ENCODE data around the gene SMIM24.
"Not testable (repeated sequence)": the region's sequence is repeated elsewhere in the genome, so short reads cannot be mapped to it uniquely, and the experiment has no call there.

Gene SMIM24

DNA sequence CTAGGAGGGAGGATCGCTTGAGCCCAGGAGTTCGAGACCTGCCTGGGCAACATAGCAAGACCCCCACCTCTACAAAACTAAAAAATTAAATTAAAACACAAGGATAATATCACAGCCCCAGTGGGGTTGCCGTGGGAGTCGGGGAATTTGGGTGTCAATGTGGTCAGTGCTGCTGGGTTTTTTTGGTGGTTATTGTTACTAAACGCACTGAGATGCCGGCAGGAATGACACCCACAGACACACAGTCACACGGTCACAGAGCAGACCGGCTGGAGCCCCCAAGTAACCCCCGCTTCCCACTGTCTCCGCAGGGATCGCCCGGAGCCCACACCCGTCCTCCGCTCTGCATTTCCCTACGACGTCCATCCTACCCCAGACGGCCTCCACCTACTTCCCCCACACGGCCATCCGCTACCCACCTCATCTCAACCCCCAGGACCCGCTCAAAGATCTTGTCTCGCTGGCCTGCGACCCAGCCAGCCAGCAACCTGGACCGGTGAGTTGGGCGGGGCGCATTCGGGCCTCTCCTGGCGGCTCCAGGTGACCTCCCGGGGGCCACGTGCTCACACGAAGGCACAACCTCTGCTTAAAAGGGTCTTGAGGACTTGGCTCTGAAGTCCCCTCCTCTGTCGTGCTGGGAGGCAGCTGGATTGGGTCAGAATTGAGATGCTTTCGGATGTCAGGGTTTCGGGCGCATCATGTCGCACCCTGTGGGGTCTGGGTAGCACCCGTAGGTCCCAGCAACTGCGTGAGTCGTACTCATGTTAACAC lies 28.0 kb downstream of the SMIM24 start:
- TF ChIP-seq CTCF (IDR thresholded peaks at IDR 0.05): no peak
- Histone ChIP-seq H3K4me3 (no peak overlapping the region), H3K27ac (peak overlapping the region; percentile 91 to 93)
- DNase-seq (ENCODE audit: low spot score): no peak

GRCh38 chr19:3451451-3451866 lies 28.9 kb downstream of the SMIM24 start:
- TF ChIP-seq CTCF (IDR thresholded peaks at IDR 0.05): no peak
- no peak for DNase-seq (ENCODE audit: low spot score)
- peak overlapping the region; percentile 91 to 93 for H3K27ac ChIP-seq
- no peak overlapping the region for H3K4me3 ChIP-seq

DNA sequence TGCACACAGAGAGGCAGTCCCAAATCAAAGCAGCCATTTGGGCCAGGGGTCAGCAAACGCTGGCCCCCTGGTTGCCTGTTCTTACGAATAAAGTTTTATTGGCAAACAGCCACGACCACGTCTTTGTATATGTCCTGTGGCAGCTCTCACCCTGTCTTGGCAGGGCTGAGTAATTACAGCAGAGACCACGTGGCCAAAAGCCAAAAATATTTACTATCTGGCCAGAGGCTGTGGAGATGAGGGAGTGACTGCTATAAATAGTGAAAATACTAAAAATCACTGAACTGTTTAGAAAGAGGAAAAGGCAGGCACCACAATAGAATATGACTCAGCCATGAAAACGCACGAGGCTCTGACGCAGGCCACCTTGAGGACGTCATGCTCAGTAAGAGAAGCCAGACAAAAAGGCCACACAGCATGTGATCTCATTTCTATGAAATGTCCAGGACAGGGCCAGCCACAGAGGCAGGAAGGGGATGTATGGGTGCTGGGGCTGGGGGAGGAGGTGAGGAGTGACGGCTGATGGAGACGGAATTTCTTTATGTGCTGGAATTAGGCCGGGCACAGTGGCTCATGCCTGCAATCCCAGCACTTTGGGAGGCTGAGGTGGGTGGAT lies 29.4 kb downstream of the SMIM24 start:
- peak; percentile 97 for DNase-seq (ENCODE audit: low spot score)
- Histone ChIP-seq H3K4me3 (no peak overlapping the region), H3K27ac (peak overlapping the region; percentile 91 to 93)
- no peak for TF ChIP-seq CTCF (IDR thresholded peaks at IDR 0.05)

DNA sequence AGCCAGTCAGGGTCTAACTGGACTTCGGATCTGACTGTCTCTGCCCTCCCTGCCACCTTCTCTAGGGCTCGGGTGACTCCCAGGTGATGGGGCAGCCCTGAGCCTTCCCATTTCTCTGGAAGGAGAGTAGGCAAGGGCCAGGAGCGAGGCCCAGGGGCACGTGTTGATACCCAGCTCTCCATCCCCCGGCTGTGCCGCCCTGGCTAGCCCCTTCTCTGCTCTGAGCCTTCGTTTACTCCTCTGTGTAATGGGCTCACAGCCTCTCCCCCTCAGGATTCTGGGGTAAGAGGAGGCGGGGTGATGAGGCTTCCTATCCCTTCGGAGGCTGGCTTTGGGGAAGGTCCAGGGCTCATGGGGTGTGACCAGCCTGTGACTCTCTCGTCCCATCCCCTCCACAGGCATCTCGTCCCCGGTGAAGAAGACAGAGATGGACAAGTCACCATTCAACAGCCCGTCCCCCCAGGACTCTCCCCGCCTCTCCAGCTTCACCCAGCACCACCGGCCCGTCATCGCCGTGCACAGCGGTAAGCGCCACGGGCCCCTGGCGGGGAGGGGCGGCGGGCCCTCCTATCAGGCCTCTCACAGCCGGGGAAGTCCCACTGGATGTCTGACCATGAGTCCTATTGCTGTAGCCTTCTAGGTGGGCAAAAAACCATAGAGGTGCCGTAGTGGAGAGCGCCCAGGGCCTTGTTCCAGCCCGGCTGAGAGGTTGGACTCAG lies 31.6 kb downstream of the SMIM24 start:
- TF ChIP-seq CTCF (IDR thresholded peaks at IDR 0.05): no peak
- no peak for DNase-seq (ENCODE audit: low spot score)
- H3K4me3 ChIP-seq: no peak overlapping the region
- H3K27ac ChIP-seq: peak overlapping the region; percentile 64 to 91

GRCh38 chr19:3446657-3447056 lies 33.7 kb downstream of the SMIM24 start:
- not testable (repeated sequence) for H3K4me3 ChIP-seq; H3K27ac ChIP-seq; DNase-seq (ENCODE audit: low spot score)

- Histone ChIP-seq H3K4me3 (peak overlapping the region; percentile 13), H3K27ac (peak overlapping the region in 1 of 2 donors; percentile 74)
- TF ChIP-seq CTCF (IDR thresholded peaks at IDR 0.05): no peak
- DNase-seq (ENCODE audit: low spot score): no peak
These were observed 35.6 kb downstream of the SMIM24 start for GRCh38 chr19:3444695-3445234.
